Neural progenitor cell (in vitro differentiated cells): ENCODE data around the gene MVK. TPM values are rescaled to one million over a fixed set of nuclear protein-coding genes. Genes with fewer than 3 reads are reported as not detected.

ENCODE experiments used
- DNase-seq: peaks from one replicate; pipeline ENCODE4 v3.0.0-alpha.2; 2016; ENCODE audit warnings: low spot score
- H2AFZ ChIP-seq: fragments of 200-600 bp; sonication (generic); replicated peaks from 2 replicates; pipeline ENCODE4 v1.6.1; 2016; ENCODE audit warnings: antibody characterized with exemption
- H3F3A ChIP-seq: fragments of 200-600 bp; sonication (generic); 2 replicates; pipeline ENCODE4 v1.6.1; 2016; ENCODE audit warnings: antibody characterized with exemption, low read depth
- H3K27ac ChIP-seq: fragments of 200-600 bp; sonication (generic); 2 replicates; pipeline ENCODE4 v1.5.1; 2016; ENCODE audit warnings: mild to moderate bottlenecking
- H3K27me3 ChIP-seq: fragments of 200-600 bp; sonication (generic); 2 replicates; pipeline ENCODE4 v1.6.1; 2016; ENCODE audit warnings: mild to moderate bottlenecking, moderate library complexity
- H3K36me3 ChIP-seq: fragments of 200-600 bp; sonication (generic); 2 replicates; pipeline ENCODE4 v1.5.1; 2016
- H3K4me1 ChIP-seq: fragments of 200-600 bp; sonication (generic); 2 replicates; pipeline ENCODE4 v1.6.1; 2016; ENCODE audit warnings: mixed run types
- H3K4me2 ChIP-seq: fragments of 200-600 bp; sonication (generic); 2 replicates; pipeline ENCODE4 v1.6.1; 2016
- H3K4me3 ChIP-seq: fragments of 200-600 bp; sonication (generic); 2 replicates; pipeline ENCODE4 v1.5.1; 2016
- H3K79me2 ChIP-seq: fragments of 200-600 bp; sonication (generic); 2 replicates; pipeline ENCODE4 v1.6.1; 2016; ENCODE audit warnings: low read depth
- H3K9ac ChIP-seq: fragments of 200-600 bp; sonication (generic); 2 replicates; pipeline ENCODE4 v1.6.1; 2016
- H3K9me3 ChIP-seq: fragments of 200-600 bp; sonication (generic); 2 replicates; pipeline ENCODE4 v1.5.1; 2016; ENCODE audit warnings: low read depth
- H4K20me1 ChIP-seq: fragments of 200-600 bp; sonication (generic); 2 replicates; pipeline ENCODE4 v1.6.1; 2016; ENCODE audit warnings: low read depth
- H3K27ac Mint-ChIP-seq: 3 replicates; pipeline ENCODE4 v1.8.0; 2021; ENCODE audit warnings: mixed read lengths
- H3K27me3 Mint-ChIP-seq: 2 replicates; pipeline ENCODE4 v1.8.0; 2022; ENCODE audit warnings: low read depth, mild to moderate bottlenecking, inconsistent platforms, moderate library complexity, mixed read lengths; ENCODE audit not compliant: insufficient read depth
- H3K36me3 Mint-ChIP-seq: 3 replicates; pipeline ENCODE4 v1.8.0; 2021; ENCODE audit warnings: mixed read lengths
- H3K4me1 Mint-ChIP-seq: 3 replicates; pipeline ENCODE4 v1.8.0; 2021; ENCODE audit warnings: mixed read lengths
- H3K4me3 Mint-ChIP-seq: 3 replicates; pipeline ENCODE4 v1.8.0; 2021; ENCODE audit warnings: mild to moderate bottlenecking, moderate library complexity, mixed read lengths
- H3K9me3 Mint-ChIP-seq: 3 replicates; pipeline ENCODE4 v1.8.0; 2020; ENCODE audit warnings: mixed read lengths
- EZH2 ChIP-seq: fragments of 200-600 bp; sonication (generic); IDR thresholded peaks from 2 replicates; pipeline ENCODE4 v1.6.1; 2017; ENCODE audit warnings: antibody characterized with exemption, mild to moderate bottlenecking, moderate library complexity
- EZH2phosphoT487 ChIP-seq: fragments of 200-600 bp; sonication (generic); IDR thresholded peaks from 2 replicates; pipeline ENCODE4 v1.6.1; 2017; ENCODE audit warnings: antibody characterized with exemption
- total RNA-seq: library from RNA; depleted of rRNA; stranded (reverse); fragments of >200 nt; gene quantifications from 2 replicates; pipeline ENCODE4 v1.2.3, GENCODE V29; 2015; ENCODE audit warnings: low replicate concordance
- TF ChIP-seq, protein P1 (sequence below): fragments of 200-600 bp; sonication (generic); IDR thresholded peaks from 2 replicates; pipeline ENCODE4 v1.5.1; 2017; ENCODE audit warnings: antibody characterized with exemption, mild to moderate bottlenecking

The MVK gene
- total RNA-seq, 1 donor from 2014 or later = 8.3 TPM

DNA sequence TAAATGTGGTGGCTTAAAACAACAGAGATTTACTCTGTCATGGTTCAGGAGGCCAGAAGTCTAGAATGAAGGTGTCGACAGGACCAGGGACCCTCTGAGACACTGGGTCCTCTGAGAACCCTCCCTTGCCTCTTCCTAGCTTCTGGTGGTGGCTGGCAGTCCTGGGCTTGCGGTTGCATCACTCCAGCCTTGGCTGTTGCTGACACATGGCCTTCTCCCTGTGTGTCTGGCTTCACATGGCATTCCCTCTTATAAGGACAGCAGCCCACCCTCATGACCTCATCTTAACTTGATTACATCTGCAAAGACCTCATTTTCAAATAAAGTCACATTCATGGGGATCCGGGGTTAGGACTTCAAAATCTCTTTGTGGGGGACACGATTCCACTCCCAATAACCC, 36.9 kb downstream of the MVK start:
- Histone ChIP-seq H3K4me3 (no peak overlapping the region), H2AFZ (no peak overlapping the region), H3K27ac (no peak overlapping the region), H4K20me1 (no peaks in the 10 kb centered on the region), H3K79me2 (no peaks in the 10 kb centered on the region), H3K4me2 (no peak overlapping the region), H3K9ac (no peak overlapping the region), H3F3A (peaks cover 39% of the 10 kb centered on the region), H3K36me3 (no peaks in the 10 kb centered on the region), H3K4me1 (peaks cover 44% of the 10 kb centered on the region), H3K27me3 (no peaks in the 10 kb centered on the region), H3K9me3 (no peaks in the 10 kb centered on the region)
- H3K4me3 Mint-ChIP-seq = no peak overlapping the region
- peaks cover 30% of the 10 kb centered on the region for H3K4me1 Mint-ChIP-seq
- DNase-seq = no peak
- TF ChIP-seq EZH2phosphoT487 (no peak), EZH2 (no peak)
- TF ChIP-seq, protein P1, sequence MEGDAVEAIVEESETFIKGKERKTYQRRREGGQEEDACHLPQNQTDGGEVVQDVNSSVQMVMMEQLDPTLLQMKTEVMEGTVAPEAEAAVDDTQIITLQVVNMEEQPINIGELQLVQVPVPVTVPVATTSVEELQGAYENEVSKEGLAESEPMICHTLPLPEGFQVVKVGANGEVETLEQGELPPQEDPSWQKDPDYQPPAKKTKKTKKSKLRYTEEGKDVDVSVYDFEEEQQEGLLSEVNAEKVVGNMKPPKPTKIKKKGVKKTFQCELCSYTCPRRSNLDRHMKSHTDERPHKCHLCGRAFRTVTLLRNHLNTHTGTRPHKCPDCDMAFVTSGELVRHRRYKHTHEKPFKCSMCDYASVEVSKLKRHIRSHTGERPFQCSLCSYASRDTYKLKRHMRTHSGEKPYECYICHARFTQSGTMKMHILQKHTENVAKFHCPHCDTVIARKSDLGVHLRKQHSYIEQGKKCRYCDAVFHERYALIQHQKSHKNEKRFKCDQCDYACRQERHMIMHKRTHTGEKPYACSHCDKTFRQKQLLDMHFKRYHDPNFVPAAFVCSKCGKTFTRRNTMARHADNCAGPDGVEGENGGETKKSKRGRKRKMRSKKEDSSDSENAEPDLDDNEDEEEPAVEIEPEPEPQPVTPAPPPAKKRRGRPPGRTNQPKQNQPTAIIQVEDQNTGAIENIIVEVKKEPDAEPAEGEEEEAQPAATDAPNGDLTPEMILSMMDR = no peak
- peaks cover 22% of the 10 kb centered on the region for H3K27me3 Mint-ChIP-seq
- H3K36me3 Mint-ChIP-seq = no peaks in the 10 kb centered on the region
- no peak overlapping the region for H3K27ac Mint-ChIP-seq
- no peaks in the 10 kb centered on the region for H3K9me3 Mint-ChIP-seq

DNA sequence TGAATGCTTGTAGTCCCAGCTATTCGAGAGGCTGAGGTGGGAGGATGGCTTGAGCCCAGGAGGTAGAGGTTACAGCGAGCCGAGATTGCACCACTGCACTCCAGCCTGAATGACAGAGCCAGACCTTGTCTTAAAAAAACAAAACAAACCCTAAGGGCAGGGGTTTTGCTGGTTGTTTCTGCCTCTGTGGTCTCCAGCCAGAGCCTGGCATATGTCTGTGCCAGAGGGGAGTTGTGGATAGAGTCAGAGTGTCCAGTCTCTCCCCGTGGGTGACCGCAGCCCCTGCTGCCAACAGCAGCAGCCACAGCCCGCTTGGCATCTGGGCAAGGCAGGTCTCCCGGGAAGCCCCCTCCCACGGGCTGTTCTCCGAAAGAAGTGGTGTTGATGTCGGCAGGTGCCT, 37.6 kb downstream of the MVK start:
- no peaks in the 10 kb centered on the region for H3K9me3 ChIP-seq
- H3K27me3 Mint-ChIP-seq = peaks cover 24% of the 10 kb centered on the region
- no peak overlapping the region for H3K4me3 ChIP-seq
- H3K9ac ChIP-seq = no peak overlapping the region
- no peak overlapping the region for H3K4me2 ChIP-seq
- no peaks in the 10 kb centered on the region for H3K36me3 Mint-ChIP-seq
- H3K27ac ChIP-seq = no peak overlapping the region
- peaks cover 32% of the 10 kb centered on the region for H3F3A ChIP-seq
- no peaks in the 10 kb centered on the region for H3K9me3 Mint-ChIP-seq
- peak overlapping the region; percentile 57 for H3K27ac Mint-ChIP-seq
- H3K27me3 ChIP-seq = no peaks in the 10 kb centered on the region
- H3K4me1 Mint-ChIP-seq = peaks cover 26% of the 10 kb centered on the region
- no peak for DNase-seq
- H3K4me1 ChIP-seq = peaks cover 39% of the 10 kb centered on the region
- TF ChIP-seq, protein P1 = no peak
- no peak for TF ChIP-seq EZH2
- no peak for TF ChIP-seq EZH2phosphoT487
- H3K4me3 Mint-ChIP-seq = no peak overlapping the region
- H2AFZ ChIP-seq = no peak overlapping the region
- no peaks in the 10 kb centered on the region for H3K36me3 ChIP-seq
- H3K79me2 ChIP-seq = no peaks in the 10 kb centered on the region
- H4K20me1 ChIP-seq = no peaks in the 10 kb centered on the region

DNA sequence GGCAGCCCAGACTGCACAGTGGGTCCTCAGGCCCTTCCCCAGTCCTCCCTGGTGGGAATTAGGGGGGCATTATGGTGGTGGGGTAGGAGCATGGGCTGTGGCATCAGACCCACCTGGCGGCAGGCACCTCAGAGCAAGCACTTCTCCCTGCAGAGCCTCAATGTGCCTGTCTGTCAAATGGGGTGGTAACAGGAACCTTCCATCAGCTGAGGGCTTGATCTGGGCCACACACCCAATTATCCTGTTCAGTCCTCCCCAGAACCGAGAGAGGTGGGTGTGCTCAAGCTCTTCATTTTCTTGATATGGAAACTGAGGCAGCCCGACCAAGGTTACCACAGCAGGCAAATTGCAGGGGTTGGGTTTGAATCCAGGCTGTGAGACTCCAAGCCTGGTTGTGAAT, 38.4 kb downstream of the MVK start:
- no peak for DNase-seq
- Histone ChIP-seq H3K27me3 (no peaks in the 10 kb centered on the region), H2AFZ (no peak overlapping the region), H4K20me1 (no peaks in the 10 kb centered on the region), H3K27ac (no peak overlapping the region), H3F3A (peaks cover 26% of the 10 kb centered on the region), H3K9me3 (no peaks in the 10 kb centered on the region), H3K79me2 (no peaks in the 10 kb centered on the region), H3K36me3 (no peaks in the 10 kb centered on the region), H3K4me1 (peaks cover 41% of the 10 kb centered on the region), H3K9ac (no peak overlapping the region), H3K4me2 (no peak overlapping the region), H3K4me3 (no peak overlapping the region)
- no peaks in the 10 kb centered on the region for H3K36me3 Mint-ChIP-seq
- H3K27ac Mint-ChIP-seq = no peak overlapping the region
- no peak overlapping the region for H3K4me3 Mint-ChIP-seq
- peaks cover 19% of the 10 kb centered on the region for H3K4me1 Mint-ChIP-seq
- H3K9me3 Mint-ChIP-seq = no peaks in the 10 kb centered on the region
- H3K27me3 Mint-ChIP-seq = peaks cover 24% of the 10 kb centered on the region
- TF ChIP-seq, protein P1 = no peak
- TF ChIP-seq EZH2 (no peak), EZH2phosphoT487 (no peak)
